HG03571 (cell line): ENCODE results near the gene ARL5B.

Source experiments
- ATAC-seq: cut with Tn5 transposase; IDR thresholded peaks from one replicate; pipeline ENCODE4 v1.9.1; 2021; ENCODE audit not compliant: unreplicated experiment

Gene ARL5B

GRCh38 chr10:18699849-18700840, 40.9 kb downstream of the ARL5B start:
- ATAC-seq = no peak

DNA sequence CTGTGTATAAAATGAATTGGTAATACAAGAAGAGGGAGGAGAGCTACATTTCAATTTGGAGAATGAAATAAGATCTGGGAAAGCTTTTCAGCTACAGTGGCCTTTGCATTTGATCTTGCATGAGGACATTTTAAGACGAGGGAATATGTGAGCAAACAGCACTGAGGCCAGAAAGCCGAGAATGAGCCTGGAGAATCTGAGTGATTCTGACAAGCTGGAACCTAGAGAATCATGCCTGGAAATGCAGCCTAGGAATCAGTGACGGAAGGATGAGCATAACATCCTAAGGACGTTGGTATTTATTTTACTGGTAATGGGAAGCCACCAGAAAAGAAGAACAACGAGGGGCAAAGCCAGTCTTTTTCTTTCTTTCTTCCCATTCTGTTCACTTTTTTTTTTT, 44.3 kb downstream of the ARL5B start:
- ATAC-seq = no peak

GRCh38 chr10:18710201-18710653, 51.0 kb downstream of the ARL5B start:
- ATAC-seq = no peak

- ATAC-seq = no peak
Observed at GRCh38 chr10:18713077-18713476, 53.8 kb downstream of the ARL5B start.

DNA sequence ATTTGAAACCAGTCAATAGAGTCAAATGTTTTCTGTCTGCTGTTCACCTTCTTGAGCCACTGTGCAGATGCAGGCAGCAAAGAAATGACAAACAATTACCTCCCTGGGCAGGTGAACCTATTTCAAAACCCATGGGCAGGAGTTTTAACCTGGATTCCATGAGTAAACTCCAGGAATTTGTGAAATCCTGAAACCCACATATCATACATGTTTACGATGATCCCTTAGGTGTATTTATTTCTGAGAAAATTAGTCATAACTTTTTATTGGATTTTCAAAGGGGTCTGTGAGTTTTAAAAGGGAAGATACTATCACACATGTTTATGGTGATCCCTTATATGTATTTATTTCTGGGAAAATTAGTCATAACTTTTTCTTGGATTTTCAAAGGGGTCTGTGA, 59.8 kb downstream of the ARL5B start:
- ATAC-seq = no peak

DNA sequence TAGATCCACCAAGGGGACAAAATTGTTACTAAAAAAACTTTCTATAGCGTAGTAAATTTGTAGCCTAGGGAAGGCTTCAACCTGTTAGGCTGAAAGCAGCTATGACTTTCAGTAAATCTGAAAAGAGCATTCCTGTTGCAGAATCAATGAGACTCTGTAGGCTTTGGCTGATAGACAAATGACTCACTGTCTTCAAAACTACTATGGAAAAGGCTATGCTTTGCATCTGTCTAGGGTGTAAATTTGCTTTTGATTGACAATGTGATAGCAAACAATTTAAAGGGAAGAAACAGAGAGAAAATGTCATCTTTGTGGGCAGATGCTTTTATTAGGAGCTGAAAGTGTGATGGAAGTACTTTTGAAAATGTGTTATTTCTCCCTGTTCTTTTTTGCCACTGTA, 60.6 kb downstream of the ARL5B start:
- ATAC-seq = no peak

GRCh38 chr10:18721067-18721466, 61.8 kb downstream of the ARL5B start:
- ATAC-seq = no peak

DNA sequence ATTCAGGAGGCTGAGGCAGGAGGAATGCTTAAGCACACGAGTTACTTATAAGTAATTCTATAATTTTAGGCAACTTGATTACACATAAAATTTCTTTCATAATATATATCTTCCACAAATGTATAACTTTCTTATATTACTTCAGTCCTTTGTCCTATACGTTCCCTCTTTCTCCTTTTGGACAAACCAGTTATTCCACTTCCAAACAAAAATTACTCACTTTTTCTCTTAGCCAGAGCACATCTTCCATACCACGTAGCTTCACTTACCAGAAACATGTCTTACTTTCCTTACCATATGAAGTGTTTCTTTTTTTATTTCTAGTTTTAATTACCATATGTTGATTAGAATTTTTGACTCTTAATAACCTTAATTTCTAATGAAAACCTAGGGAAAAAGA, 64.6 kb downstream of the ARL5B start:
- no peak for ATAC-seq
